H7 (cell line): ENCODE results near the gene C21orf58. TPM values are rescaled to one million over a fixed set of nuclear protein-coding genes. Genes with fewer than 3 reads are reported as not detected.

ENCODE experiments used
- DNase-seq: peaks from one replicate; pipeline ENCODE4 v3.0.0; 2012
- H3K27me3 ChIP-seq: 2 replicates; pipeline ENCODE4 v1.6.0; 2011; ENCODE audit warnings: mild to moderate bottlenecking, low read length; ENCODE audit not compliant: control insufficient read depth, insufficient read depth
- H3K36me3 ChIP-seq: replicated peaks from 2 replicates; pipeline ENCODE4 v1.5.1; 2011; ENCODE audit warnings: low read length; ENCODE audit not compliant: control insufficient read depth, insufficient read depth
- H3K4me3 ChIP-seq: 2 replicates; pipeline ENCODE4 v1.5.1; 2011; ENCODE audit warnings: low read depth, mild to moderate bottlenecking, control low read depth, low read length, moderate library complexity; ENCODE audit not compliant: insufficient read depth
- total RNA-seq: library from RNA; depleted of rRNA; stranded (reverse); fragments of >200 nt; shearing (Covaris generic); gene quantifications from 2 replicates; pipeline ENCODE4 v1.2.3, GENCODE V29; 2014; rRNA removed

Gene C21orf58
- total RNA-seq, 1 experiment from 2014 or later = 16.8 TPM

- Histone ChIP-seq H3K36me3 (peaks cover 54% of the 10 kb centered on the region), H3K4me3 (no peak overlapping the region), H3K27me3 (no peaks in the 10 kb centered on the region)
- no peak for DNase-seq
These were observed 70.0 kb downstream of the C21orf58 start for GRCh38 chr21:46253610-46254124.

DNA sequence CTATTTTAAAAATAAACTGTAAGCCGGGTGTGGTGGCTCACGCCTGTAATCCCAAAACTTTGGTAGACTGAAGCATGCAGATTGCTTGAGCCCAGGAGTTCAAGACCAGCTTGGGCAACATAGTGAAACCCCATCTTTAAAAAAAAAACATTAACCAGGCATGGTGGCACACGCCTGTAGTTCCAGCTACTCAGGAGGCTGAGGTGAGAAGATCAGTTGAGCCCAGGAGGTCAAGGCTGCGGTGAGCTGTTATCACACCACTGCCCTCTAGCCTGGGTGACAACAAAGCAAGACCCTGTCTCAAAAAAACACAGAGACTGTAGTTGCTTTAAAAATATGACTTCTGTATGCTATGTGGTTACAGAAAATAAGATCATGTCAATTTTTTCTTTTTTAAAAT is 70.8 kb downstream of the C21orf58 start:
- H3K27me3 ChIP-seq = no peaks in the 10 kb centered on the region
- H3K36me3 ChIP-seq = peaks cover 53% of the 10 kb centered on the region
- no peak overlapping the region for H3K4me3 ChIP-seq
- DNase-seq = no peak

Other genes starting within 250 kb of the C21orf58 start
- gene COL6A2, start 225.8 kb downstream of the C21orf58 start, total RNA-seq = 127 and 143 TPM in 2 replicates
- gene FTCD, start 168.3 kb downstream of the C21orf58 start, total RNA-seq = 1.6 TPM in 1 of 2 replicates, not detected in the other
- gene SPATC1L, start 139.4 kb downstream of the C21orf58 start, total RNA-seq = 35.5 and 41.5 TPM in 2 replicates
- 44.6 and 53.3 TPM in 2 replicates for gene LSS, start 95.1 kb downstream of the C21orf58 start, total RNA-seq
- 84.8 and 112 TPM in 2 replicates for gene MCM3AP, start 38.3 kb downstream of the C21orf58 start, total RNA-seq
- gene YBEY, start 37.5 kb downstream of the C21orf58 start, total RNA-seq = 28.0 and 35.0 TPM in 2 replicates
- 20.7 and 37.7 TPM in 2 replicates for gene PCNT, start 286 bp upstream of the C21orf58 start, total RNA-seq
- 19.4 and 30.2 TPM in 2 replicates for gene DIP2A, start 135.0 kb upstream of the C21orf58 start, total RNA-seq